PC-9 (cell line): ENCODE results near the gene PEG3.

Experiments used
- CTCF ChIP-seq: fragments of 200-600 bp; sonication (generic); conservative IDR thresholded peaks from 2 replicates; pipeline ENCODE4 v1.6.1; 2017; ENCODE audit warnings: mixed run types, antibody characterized with exemption, mild to moderate bottlenecking, moderate library complexity
- EZH2 ChIP-seq: fragments of 200-600 bp; sonication (generic); IDR thresholded peaks from 2 replicates; pipeline ENCODE4 v1.8.0; 2017; ENCODE audit warnings: antibody characterized with exemption, low read depth

- no peak for TF ChIP-seq CTCF
- TF ChIP-seq EZH2 = no peak
Observed at GRCh38 chr19:56808717-56809392, 31.7 kb downstream of the PEG3 start.
